ENCODE data around the gene DOCK9. TPM values are rescaled to one million over a fixed set of nuclear protein-coding genes. Genes with fewer than 3 reads are reported as not detected.

DOCK9 gene
- total RNA-seq, 1 donor from 2014 or later: 88.4 TPM

- Histone ChIP-seq H3K27me3 (no peaks in the 10 kb centered on the region), H3K36me3 (no peaks in the 10 kb centered on the region), H3K27ac (no peak overlapping the region), H3K9me3 (no peaks in the 10 kb centered on the region), H3K4me1 (no peaks in the 10 kb centered on the region), H3K4me3 (no peak overlapping the region)
- TF ChIP-seq POLR2A (IDR thresholded peaks at IDR 0.05) (no peak), POLR2AphosphoS5 (IDR thresholded peaks at IDR 0.05; ENCODE audit: insufficient read depth in 1 of 2, low read depth in 1 of 2) (no peak), CTCF (IDR thresholded peaks at IDR 0.05) (no peak)
- DNase-seq (ENCODE audit: extremely low spot score in 2 of 2): no peak
- intact Hi-C loops (cut with DNase I): no loop called here
Measured at GRCh38 chr13:98838776-98839175, 139.1 kb downstream of the DOCK9 start.

GRCh38 chr13:98837896-98838295 lies 140.0 kb downstream of the DOCK9 start:
- no peaks in the 10 kb centered on the region for H3K4me1 ChIP-seq
- TF ChIP-seq POLR2A (IDR thresholded peaks at IDR 0.05) (no peak), CTCF (IDR thresholded peaks at IDR 0.05) (no peak), POLR2AphosphoS5 (IDR thresholded peaks at IDR 0.05; ENCODE audit: insufficient read depth in 1 of 2, low read depth in 1 of 2) (no peak)
- intact Hi-C loops (cut with DNase I): no loop called here
- no peak overlapping the region for H3K4me3 ChIP-seq
- no peak overlapping the region for H3K27ac ChIP-seq
- no peaks in the 10 kb centered on the region for H3K36me3 ChIP-seq
- no peaks in the 10 kb centered on the region for H3K9me3 ChIP-seq
- DNase-seq (ENCODE audit: extremely low spot score in 2 of 2): no peak
- no peaks in the 10 kb centered on the region for H3K27me3 ChIP-seq

GRCh38 chr13:98835156-98835555 lies 142.7 kb downstream of the DOCK9 start:
- H3K4me1 ChIP-seq: no peaks in the 10 kb centered on the region
- no peak for DNase-seq (ENCODE audit: extremely low spot score in 2 of 2)
- no peaks in the 10 kb centered on the region for H3K27me3 ChIP-seq
- TF ChIP-seq POLR2AphosphoS5 (IDR thresholded peaks at IDR 0.05; ENCODE audit: insufficient read depth in 1 of 2, low read depth in 1 of 2) (no peak), CTCF (IDR thresholded peaks at IDR 0.05) (no peak), POLR2A (IDR thresholded peaks at IDR 0.05) (no peak)
- intact Hi-C loops (cut with DNase I): no loop called here
- H3K36me3 ChIP-seq: peaks cover 0 to 14% of the 10 kb centered on the region in 2 donors
- H3K27ac ChIP-seq: no peak overlapping the region
- H3K9me3 ChIP-seq: no peaks in the 10 kb centered on the region
- no peak overlapping the region for H3K4me3 ChIP-seq

- Histone ChIP-seq H3K4me3 (no peak overlapping the region), H3K36me3 (peaks cover 0 to 21% of the 10 kb centered on the region in 2 donors), H3K27me3 (no peaks in the 10 kb centered on the region), H3K4me1 (no peaks in the 10 kb centered on the region), H3K27ac (no peak overlapping the region), H3K9me3 (no peaks in the 10 kb centered on the region)
- TF ChIP-seq POLR2A (IDR thresholded peaks at IDR 0.05) (no peak), POLR2AphosphoS5 (IDR thresholded peaks at IDR 0.05; ENCODE audit: insufficient read depth in 1 of 2, low read depth in 1 of 2) (no peak), CTCF (IDR thresholded peaks at IDR 0.05) (no peak)
- DNase-seq (ENCODE audit: extremely low spot score in 2 of 2): no peak
- intact Hi-C loops (cut with DNase I): no loop called here
Measured at GRCh38 chr13:98834254-98834960, 143.5 kb downstream of the DOCK9 start.

GRCh38 chr13:98831236-98831635 lies 146.6 kb downstream of the DOCK9 start:
- Histone ChIP-seq H3K27ac (no peak overlapping the region), H3K4me3 (no peak overlapping the region), H3K4me1 (no peaks in the 10 kb centered on the region), H3K27me3 (no peaks in the 10 kb centered on the region), H3K36me3 (peaks cover 0 to 40% of the 10 kb centered on the region in 2 donors), H3K9me3 (no peaks in the 10 kb centered on the region)
- intact Hi-C loops (cut with DNase I): no loop called here
- DNase-seq (ENCODE audit: extremely low spot score in 2 of 2): no peak
- TF ChIP-seq POLR2AphosphoS5 (IDR thresholded peaks at IDR 0.05; ENCODE audit: insufficient read depth in 1 of 2, low read depth in 1 of 2): no peak
- TF ChIP-seq POLR2A (IDR thresholded peaks at IDR 0.05): no peak
- no peak for TF ChIP-seq CTCF (IDR thresholded peaks at IDR 0.05)
